ENCODE data around the gene PTPRU.

- TF ChIP-seq CTCF (IDR thresholded peaks at IDR 0.05 in 2 of 3, conservative IDR thresholded peaks at IDR 0.05 in 1 of 3; ENCODE audit: borderline replicate concordance in 1 of 3, insufficient read depth in 1 of 3, low read depth in 2 of 3, low read length in 2 of 3), result no peak
- TF ChIP-seq POLR2A (IDR thresholded peaks at IDR 0.05; ENCODE audit: borderline replicate concordance, extremely low read depth, insufficient read depth, insufficient read length), result no peak
- TF ChIP-seq REST (IDR thresholded peaks at IDR 0.05; ENCODE audit: low read depth), result no peak
- no peak for TF ChIP-seq POLR2AphosphoS5 (IDR thresholded peaks at IDR 0.05; ENCODE audit: low read depth, low read length)
- TF ChIP-seq SIN3A (IDR thresholded peaks at IDR 0.05; ENCODE audit: low read depth), result no peak
- TF ChIP-seq EZH2 (IDR thresholded peaks at IDR 0.05), result no peak
- TF ChIP-seq CEBPB (IDR thresholded peaks at IDR 0.05; ENCODE audit: low read depth), result no peak
- TF ChIP-seq ZBTB33 (IDR thresholded peaks at IDR 0.05; ENCODE audit: extremely low read depth, insufficient replicate concordance, low read length), result no peak
- no peak for TF ChIP-seq YY1 (IDR thresholded peaks at IDR 0.05; ENCODE audit: extremely low read depth, insufficient replicate concordance, low read depth, low read length)
- no peak for TF ChIP-seq TCF7L2 (IDR thresholded peaks at IDR 0.05; ENCODE audit: borderline replicate concordance, extremely low read depth, insufficient read depth, insufficient read length)
- no peak for TF ChIP-seq EZH2phosphoT487 (IDR thresholded peaks at IDR 0.05; ENCODE audit: borderline replicate concordance)
- TF ChIP-seq, protein P1, sequence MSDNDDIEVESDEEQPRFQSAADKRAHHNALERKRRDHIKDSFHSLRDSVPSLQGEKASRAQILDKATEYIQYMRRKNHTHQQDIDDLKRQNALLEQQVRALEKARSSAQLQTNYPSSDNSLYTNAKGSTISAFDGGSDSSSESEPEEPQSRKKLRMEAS (IDR thresholded peaks at IDR 0.05), result no peak
Observed at GRCh38 chr1:29362764-29363163, 126.4 kb downstream of the PTPRU start.
